GM21367 (cell line): ENCODE results near the gene POLR2E.
A peak's percentile ranks its signal among the peaks of the same experiment; 100 is the strongest.
"Not testable (repeated sequence)": the region's sequence is repeated elsewhere in the genome, so short reads cannot be mapped to it uniquely, and the experiment has no call there.

Source experiments
- ATAC-seq: cut with Tn5 transposase; IDR thresholded peaks from one replicate; pipeline ENCODE4 v1.9.1; 2021; ENCODE audit not compliant: unreplicated experiment

The POLR2E gene

DNA sequence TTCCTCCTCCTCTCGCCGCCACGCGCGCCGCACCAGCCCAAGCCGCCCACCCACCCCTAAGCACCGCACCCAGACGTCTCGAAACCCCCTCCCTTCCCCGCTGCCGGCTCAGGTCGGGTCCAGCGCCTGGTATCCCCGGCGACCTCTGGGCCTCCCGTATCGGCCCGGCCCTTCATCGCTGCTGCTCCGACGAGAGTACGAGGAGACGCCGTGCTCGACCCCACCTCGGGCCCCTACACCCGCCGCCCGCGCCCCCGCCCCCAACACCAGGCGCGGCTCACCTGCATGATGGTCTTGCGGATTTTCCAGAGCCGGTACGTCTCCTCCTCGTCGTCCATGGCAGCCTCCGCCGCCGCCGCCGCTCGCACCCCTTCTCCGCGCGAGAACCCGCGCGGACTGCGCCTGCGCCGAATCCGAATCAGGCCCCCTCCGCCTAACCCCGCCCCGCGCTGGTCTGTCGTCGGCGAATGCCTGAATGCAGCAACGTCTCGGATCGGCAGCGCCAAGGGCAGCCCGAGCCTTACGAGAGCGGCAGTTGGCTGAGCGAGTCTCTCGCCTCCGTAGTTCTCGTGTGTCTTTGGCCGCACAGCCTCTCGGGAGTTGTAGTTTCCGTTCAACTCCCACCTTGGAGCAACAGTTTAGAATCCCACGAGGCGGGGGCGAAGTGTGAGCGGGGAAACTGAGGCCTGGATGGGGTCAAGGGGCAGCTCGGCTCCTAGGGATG lies at the start of gene POLR2E:
Gene POLR2E (minus strand): TSS at position 398 of the 724 bp plus-strand sequence. CDS start 60 bp downstream, at position 338.
- peak; percentile 75 for ATAC-seq

DNA sequence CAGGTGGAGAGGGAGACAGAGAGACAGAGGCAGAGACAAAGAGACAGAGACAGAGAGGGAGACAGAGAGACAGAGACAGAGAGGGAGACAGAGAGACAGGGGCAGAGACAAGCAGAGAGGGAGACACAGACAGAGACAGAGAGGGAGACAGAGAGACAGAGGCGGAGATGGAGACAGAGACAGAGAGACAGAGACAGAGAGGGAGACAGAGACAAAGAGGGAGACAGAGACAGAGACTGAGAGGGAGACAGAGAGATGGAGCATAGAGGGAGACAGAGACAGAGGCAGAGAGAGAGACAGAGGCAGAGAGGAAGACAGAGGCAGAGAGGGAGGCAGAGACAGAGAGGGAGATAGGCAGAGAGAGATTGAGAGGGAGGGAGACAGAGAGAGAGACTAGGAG lies 49.6 kb upstream of the POLR2E start:
- no peak for ATAC-seq

DNA sequence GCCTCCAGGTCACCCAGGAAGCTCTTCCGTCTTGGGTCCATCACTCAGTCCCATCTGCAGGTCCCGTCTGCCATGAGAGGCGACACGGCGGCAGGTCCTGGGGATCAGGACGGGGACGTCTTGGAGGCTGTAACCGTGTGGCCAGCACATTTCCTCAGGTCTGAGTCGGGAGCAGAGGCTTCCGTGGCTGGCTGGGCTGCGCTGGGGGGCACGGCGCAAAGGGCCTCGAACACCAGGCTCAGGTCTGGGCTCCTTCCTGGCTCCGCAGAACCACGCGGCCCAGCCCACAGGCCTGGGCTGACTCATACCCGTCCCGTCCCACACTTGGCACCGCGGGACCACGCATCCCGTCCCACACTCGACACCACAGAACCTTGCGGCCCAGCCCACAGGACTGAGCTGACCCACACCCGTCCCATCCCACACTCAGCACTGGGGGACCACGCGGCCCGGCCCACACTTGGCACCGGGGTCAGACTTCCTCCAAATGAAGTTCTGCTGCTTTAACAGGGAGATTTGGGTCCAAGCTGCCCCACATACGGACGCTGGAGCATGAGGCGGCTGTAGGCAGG lies 48.7 kb upstream of the POLR2E start:
- ATAC-seq: no peak

- no peak for ATAC-seq
These were observed 46.8 kb upstream of the POLR2E start for GRCh38 chr19:1141944-1142343.

- no peak for ATAC-seq
These were observed 45.3 kb upstream of the POLR2E start for GRCh38 chr19:1140272-1141027.

GRCh38 chr19:1139126-1139525 lies 44.0 kb upstream of the POLR2E start:
- ATAC-seq: no peak

GRCh38 chr19:1138121-1138520 lies 42.9 kb upstream of the POLR2E start:
- ATAC-seq: no peak

DNA sequence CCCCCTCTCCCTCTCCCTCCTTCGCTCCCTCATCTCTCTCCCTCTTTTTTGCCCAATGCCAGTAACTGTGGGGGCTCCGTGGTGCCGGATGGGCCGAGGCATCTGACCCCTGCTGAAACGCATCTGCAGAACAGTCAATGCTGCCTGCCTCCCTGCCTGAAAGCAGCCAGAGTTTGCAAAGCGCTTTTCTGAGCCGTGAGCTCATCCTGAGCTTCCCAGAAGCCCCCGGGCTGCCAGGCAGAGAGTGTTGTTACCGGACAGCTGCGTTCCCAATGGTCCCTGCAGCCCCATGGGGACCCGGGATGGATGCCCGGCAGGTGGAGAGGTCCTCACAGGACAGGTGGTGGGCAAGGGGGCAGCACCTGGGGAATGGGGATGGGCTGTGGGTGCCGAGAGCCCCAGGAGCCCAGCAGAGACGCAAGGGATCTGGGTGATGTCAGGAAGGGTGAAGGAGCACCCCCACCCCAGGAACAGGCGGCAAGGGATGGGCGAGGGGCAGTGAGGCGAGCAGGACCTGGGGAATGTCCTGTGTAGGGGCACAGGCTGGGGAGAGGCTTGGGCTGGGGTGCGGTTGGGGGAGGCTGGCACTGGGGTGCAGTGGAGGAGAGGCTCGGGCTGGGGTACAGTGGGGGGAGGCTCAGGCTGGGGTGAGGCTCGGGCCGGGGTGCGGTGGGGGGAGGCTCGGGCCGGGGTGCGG lies 41.6 kb upstream of the POLR2E start:
- no peak for ATAC-seq

- ATAC-seq: no peak
These were observed 41.0 kb upstream of the POLR2E start for GRCh38 chr19:1136201-1136600.

GRCh38 chr19:1135454-1135853 lies 40.3 kb upstream of the POLR2E start:
- no peak for ATAC-seq

DNA sequence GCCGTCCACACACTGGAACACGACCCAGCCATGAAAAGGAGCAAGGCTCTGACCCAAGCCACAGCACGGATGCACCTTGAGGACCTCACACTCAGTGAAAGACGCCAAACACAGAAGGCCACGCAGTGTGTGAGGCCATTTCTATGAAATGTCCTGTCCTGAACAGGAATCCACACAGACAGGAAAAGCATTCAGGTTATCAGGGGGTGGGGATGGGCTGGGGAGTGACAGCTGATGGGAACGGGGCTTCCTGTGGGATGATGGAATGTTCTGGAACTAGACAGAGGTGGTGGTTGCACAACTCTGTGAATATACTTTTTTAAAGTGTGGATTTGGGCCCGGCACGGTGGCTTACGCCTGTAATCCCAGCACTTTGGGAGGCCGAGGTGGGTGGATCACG lies 39.3 kb upstream of the POLR2E start:
- no peak for ATAC-seq

GRCh38 chr19:1133471-1133929 lies 38.3 kb upstream of the POLR2E start:
- no peak for ATAC-seq

GRCh38 chr19:1132552-1133383 lies 37.6 kb upstream of the POLR2E start:
- no peak for ATAC-seq

DNA sequence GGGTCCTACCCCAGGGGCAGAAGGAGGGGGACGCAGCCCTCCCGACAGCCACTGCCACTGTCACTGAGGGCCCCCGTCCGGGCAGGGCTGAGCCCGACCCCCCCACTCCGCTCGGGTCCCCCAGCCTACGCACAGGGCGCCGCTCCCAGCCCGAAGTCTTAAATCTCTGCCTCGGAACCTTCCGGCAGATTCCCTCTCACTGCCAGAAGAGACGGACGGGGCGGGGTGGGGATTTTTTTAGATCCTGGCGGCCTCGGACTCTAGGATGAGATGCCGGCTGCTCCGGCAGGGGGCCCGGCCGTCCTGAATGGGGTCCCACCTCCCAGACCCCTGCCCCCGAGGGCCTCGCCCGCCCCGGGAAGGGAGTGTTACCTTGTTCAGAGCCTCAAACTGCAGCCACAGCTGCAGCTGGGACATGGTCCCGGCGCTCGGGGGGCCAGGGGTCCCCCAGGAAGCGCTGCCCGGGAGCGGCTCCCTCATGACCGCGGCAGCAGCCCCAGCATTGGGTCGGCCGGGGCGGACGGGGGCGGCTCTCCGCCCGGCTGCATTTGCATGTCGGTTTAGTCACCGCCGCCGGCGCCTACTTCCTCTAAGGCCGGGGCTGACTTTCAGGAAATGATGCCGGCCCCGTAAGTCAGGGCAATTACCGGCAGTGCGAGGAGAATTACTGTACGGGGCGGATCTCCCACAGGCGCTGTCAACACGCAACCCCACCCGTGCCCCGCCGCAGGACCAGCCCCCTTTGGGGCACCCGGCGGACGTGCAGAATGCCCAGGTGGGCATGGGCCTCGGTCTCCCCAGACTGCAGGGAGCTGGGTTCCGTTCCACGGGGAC lies 36.8 kb upstream of the POLR2E start:
- peak; percentile 34 for ATAC-seq

DNA sequence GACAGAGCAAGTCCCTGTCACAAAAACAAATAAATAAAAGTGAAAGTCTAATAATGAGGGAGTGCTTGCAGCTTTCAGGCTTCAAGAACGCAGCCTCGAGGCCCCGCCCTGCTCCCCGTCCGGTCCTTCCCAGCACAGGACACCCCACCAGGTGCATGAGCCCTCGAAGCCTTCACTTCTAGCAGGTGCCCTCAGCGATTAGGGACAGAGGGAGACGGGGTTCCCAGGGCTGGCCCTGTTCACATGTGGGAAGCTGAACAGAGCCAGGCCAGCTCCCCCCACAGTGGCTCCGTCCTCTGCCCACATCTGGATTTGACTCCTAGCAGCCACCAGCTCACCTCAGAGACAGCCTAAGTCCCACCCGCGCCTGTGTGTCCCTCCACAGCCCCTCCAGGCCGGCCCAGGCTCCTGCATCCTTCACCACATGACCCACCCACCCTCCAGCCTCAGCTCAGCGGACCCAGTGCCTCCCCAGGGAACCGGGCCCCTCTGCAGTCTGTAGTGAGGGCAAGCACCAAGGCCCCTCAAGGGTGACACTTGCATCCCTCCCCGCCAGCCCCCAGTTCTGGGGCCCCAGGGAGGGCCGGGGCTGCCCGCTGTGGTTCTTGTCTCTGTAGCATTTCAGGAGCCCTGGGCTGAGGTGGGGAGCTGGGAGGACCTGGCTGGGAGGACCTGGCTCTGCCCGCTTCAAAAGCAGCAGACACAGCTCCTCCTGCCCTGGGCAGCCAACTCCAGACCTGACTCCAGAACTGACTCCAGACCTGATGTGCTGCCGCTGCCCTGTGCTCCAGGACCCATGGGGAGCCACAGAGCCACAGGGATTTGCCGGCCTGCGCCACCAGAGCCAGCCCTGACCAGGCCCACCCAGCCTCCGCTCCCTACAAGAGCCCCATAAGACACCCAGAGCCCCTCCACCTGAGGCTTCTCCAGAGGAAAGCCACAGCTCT lies 35.9 kb upstream of the POLR2E start:
- no peak for ATAC-seq

DNA sequence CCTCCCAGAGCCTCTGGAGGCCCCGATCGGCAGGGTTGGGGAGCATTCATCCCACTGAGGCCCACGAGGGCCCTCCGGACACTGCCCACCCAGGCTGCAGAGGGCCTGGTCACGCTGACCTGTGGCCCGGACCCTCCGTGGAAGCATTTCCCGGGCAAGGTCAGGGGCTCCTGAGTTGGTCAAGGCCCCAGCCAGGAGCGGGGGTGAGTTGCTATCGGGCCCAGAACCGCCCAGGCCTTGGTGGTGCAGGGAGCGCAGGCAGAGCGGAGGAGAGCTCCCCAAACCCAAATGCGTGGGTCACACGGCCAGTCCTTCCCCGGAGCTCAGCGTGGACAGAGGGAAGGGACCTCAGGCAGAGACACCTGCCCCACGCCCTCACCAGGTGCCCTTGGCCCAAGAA lies 34.4 kb upstream of the POLR2E start:
- no peak for ATAC-seq

GRCh38 chr19:1129084-1129483 lies 33.9 kb upstream of the POLR2E start:
- not testable (repeated sequence) for ATAC-seq

DNA sequence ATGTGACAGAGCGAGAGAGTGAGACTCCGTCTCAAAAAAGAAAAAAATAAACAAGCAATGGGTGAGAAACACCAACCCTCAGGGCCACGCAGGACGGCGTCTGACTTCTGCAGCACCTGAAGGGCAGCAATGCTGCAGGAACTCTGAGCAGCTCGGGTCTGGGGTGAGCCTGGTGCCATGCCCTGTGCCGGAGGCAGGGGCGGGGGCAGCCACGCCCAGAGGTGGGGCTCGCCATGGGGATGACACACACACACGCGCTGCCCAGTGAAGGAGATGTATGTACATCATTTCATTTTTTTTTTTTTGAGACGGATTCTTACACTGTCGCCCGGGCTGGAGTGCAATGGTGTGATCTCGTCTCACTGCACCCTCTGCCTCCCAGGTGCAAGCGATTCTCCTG lies 32.9 kb upstream of the POLR2E start:
- ATAC-seq: no peak
